ENCODE measurements around the gene CACNA1B. TPM values are rescaled to one million over a fixed set of nuclear protein-coding genes. Genes with fewer than 3 reads are reported as not detected.

CACNA1B gene
- total RNA-seq, 2 donors from 2014 or later = 3.6 to 7.9 TPM

GRCh38 chr9:138013836-138014562 lies 136.4 kb downstream of the CACNA1B start:
- peak; percentile 36 for DNase-seq
- H3K36me3 Mint-ChIP-seq (ENCODE audit: low read depth) = no peaks in the 10 kb centered on the region
- no peak overlapping the region for H3K27ac ChIP-seq (ENCODE audit: low read depth, low read length)
- H3K9me3 ChIP-seq (ENCODE audit: control insufficient read depth, low read length) = peaks cover 4% of the 10 kb centered on the region
- no peaks in the 10 kb centered on the region for H3K4me1 Mint-ChIP-seq
- WGBS, 2 experiments (ENCODE audit: insufficient coverage in 1 of 2, insufficient read length in 1 of 2) = 82 to 96% methylated on average over 10 to 15 of the region's 15 CpGs
- no peaks in the 10 kb centered on the region for H3K9me3 Mint-ChIP-seq
- no peak overlapping the region for H3K27ac Mint-ChIP-seq
- no peak overlapping the region for H3K4me3 ChIP-seq (ENCODE audit: low read length)
- H3K9ac ChIP-seq (ENCODE audit: extremely low read depth, low read length, poor library complexity, severe bottlenecking) = no peak overlapping the region
- H3K27me3 ChIP-seq (ENCODE audit: control insufficient read depth, insufficient read depth, low read length, poor library complexity, severe bottlenecking) = no peaks in the 10 kb centered on the region
- H3K4me3 Mint-ChIP-seq = no peak overlapping the region
- no peaks in the 10 kb centered on the region for H3K27me3 Mint-ChIP-seq (ENCODE audit: insufficient read depth)
- no peak for TF ChIP-seq CTCF (conservative IDR thresholded peaks at IDR 0.05)
- H3K4me1 ChIP-seq (ENCODE audit: control insufficient read depth, insufficient read depth, low read length) = no peaks in the 10 kb centered on the region
- no peaks in the 10 kb centered on the region for H3K36me3 ChIP-seq (ENCODE audit: control insufficient read depth, insufficient read depth, low read length)

- no peaks in the 10 kb centered on the region for H3K36me3 ChIP-seq (ENCODE audit: control insufficient read depth, insufficient read depth, low read length)
- Mint-ChIP-seq H3K4me3 (no peak overlapping the region), H3K27ac (no peak overlapping the region), H3K27me3 (ENCODE audit: insufficient read depth) (no peaks in the 10 kb centered on the region), H3K36me3 (ENCODE audit: low read depth) (no peaks in the 10 kb centered on the region), H3K9me3 (no peaks in the 10 kb centered on the region), H3K4me1 (no peaks in the 10 kb centered on the region)
- no peak for TF ChIP-seq CTCF (conservative IDR thresholded peaks at IDR 0.05)
- H3K9me3 ChIP-seq (ENCODE audit: control insufficient read depth, low read length) = peaks cover 4% of the 10 kb centered on the region
- 80 to 81% methylated on average over 1 to 6 of the region's 6 CpGs for WGBS, 2 experiments (ENCODE audit: insufficient coverage in 1 of 2, insufficient read length in 1 of 2)
- no peak overlapping the region for H3K27ac ChIP-seq (ENCODE audit: low read depth, low read length)
- no peaks in the 10 kb centered on the region for H3K27me3 ChIP-seq (ENCODE audit: control insufficient read depth, insufficient read depth, low read length, poor library complexity, severe bottlenecking)
- no peaks in the 10 kb centered on the region for H3K4me1 ChIP-seq (ENCODE audit: control insufficient read depth, insufficient read depth, low read length)
- peak; percentile 24 for DNase-seq
- H3K4me3 ChIP-seq (ENCODE audit: low read length) = no peak overlapping the region
- no peak overlapping the region for H3K9ac ChIP-seq (ENCODE audit: extremely low read depth, low read length, poor library complexity, severe bottlenecking)
Measured at GRCh38 chr9:138014563-138014945, 137.0 kb downstream of the CACNA1B start.

GRCh38 chr9:138015021-138015829 lies 137.6 kb downstream of the CACNA1B start:
- Histone ChIP-seq H3K4me3 (ENCODE audit: low read length) (no peak overlapping the region), H3K27me3 (ENCODE audit: control insufficient read depth, insufficient read depth, low read length, poor library complexity, severe bottlenecking) (no peaks in the 10 kb centered on the region), H3K9ac (ENCODE audit: extremely low read depth, low read length, poor library complexity, severe bottlenecking) (no peak overlapping the region), H3K36me3 (ENCODE audit: control insufficient read depth, insufficient read depth, low read length) (no peaks in the 10 kb centered on the region), H3K9me3 (ENCODE audit: control insufficient read depth, low read length) (peaks cover 4% of the 10 kb centered on the region), H3K4me1 (ENCODE audit: control insufficient read depth, insufficient read depth, low read length) (no peaks in the 10 kb centered on the region), H3K27ac (ENCODE audit: low read depth, low read length) (no peak overlapping the region)
- H3K4me3 Mint-ChIP-seq = no peak overlapping the region
- WGBS, 2 experiments (ENCODE audit: insufficient coverage in 1 of 2, insufficient read length in 1 of 2) = 83 to 90% methylated on average over 19 to 25 of the region's 25 CpGs
- no peaks in the 10 kb centered on the region for H3K9me3 Mint-ChIP-seq
- H3K4me1 Mint-ChIP-seq = peaks cover under 1% of the 10 kb centered on the region
- no peaks in the 10 kb centered on the region for H3K36me3 Mint-ChIP-seq (ENCODE audit: low read depth)
- peak; percentile 36 for DNase-seq
- no peaks in the 10 kb centered on the region for H3K27me3 Mint-ChIP-seq (ENCODE audit: insufficient read depth)
- TF ChIP-seq CTCF (conservative IDR thresholded peaks at IDR 0.05) = no peak
- H3K27ac Mint-ChIP-seq = no peak overlapping the region

All from endodermal cell (in vitro differentiated cells).